ENCODE data around the gene PDGFB. TPM values are rescaled to one million over a fixed set of nuclear protein-coding genes. Genes with fewer than 3 reads are reported as not detected.

Gene PDGFB
- total RNA-seq, 1 donor from 2014 or later = 27.3 TPM

GRCh38 chr22:39284983-39285382, 40.2 kb upstream of the PDGFB start:
- Mint-ChIP-seq H3K9me3 (ENCODE audit: unreplicated experiment) (no peaks in the 10 kb centered on the region), H3K27ac (ENCODE audit: unreplicated experiment) (no peak overlapping the region), H3K4me3 (ENCODE audit: unreplicated experiment) (no peak overlapping the region), H3K27me3 (ENCODE audit: low read depth, unreplicated experiment) (no peaks in the 10 kb centered on the region), H3K36me3 (ENCODE audit: low read depth, unreplicated experiment) (no peaks in the 10 kb centered on the region), H3K4me1 (ENCODE audit: low read depth, unreplicated experiment) (peaks cover 3% of the 10 kb centered on the region)
- no peaks in the 10 kb centered on the region for H3K27me3 ChIP-seq (ENCODE audit: insufficient read depth, low read length)
- no peak overlapping the region for H3K27ac ChIP-seq (ENCODE audit: low read depth, low read length)
- no peak overlapping the region for H2AFZ ChIP-seq (ENCODE audit: low read depth, low read length)
- TF ChIP-seq EZH2 (IDR thresholded peaks at IDR 0.05; ENCODE audit: insufficient read depth, low read length) (no peak), CTCF (IDR thresholded peaks at IDR 0.05; ENCODE audit: insufficient read depth, low read depth, low read length) (no peak)
- no peaks in the 10 kb centered on the region for H3K79me2 ChIP-seq (ENCODE audit: insufficient read depth, low read length)
- H4K20me1 ChIP-seq (ENCODE audit: insufficient read depth, low read length) = no peaks in the 10 kb centered on the region
- H3K4me3 ChIP-seq (ENCODE audit: insufficient read depth, low read depth, low read length) = no peak overlapping the region
- H3K4me1 ChIP-seq (ENCODE audit: insufficient read depth, low read length) = peaks cover 6% of the 10 kb centered on the region
- no peaks in the 10 kb centered on the region for H3K36me3 ChIP-seq (ENCODE audit: insufficient read depth, low read length)
- no peak overlapping the region for H3K4me2 ChIP-seq (ENCODE audit: low read length)
- no peak overlapping the region for H3K9ac ChIP-seq (ENCODE audit: low read length)
- DNase-seq (ENCODE audit: low read depth) (no peak), FAIRE-seq (no peak)
- peaks cover 6% of the 10 kb centered on the region for H3K9me3 ChIP-seq (ENCODE audit: insufficient read depth, low read depth, low read length)

DNA sequence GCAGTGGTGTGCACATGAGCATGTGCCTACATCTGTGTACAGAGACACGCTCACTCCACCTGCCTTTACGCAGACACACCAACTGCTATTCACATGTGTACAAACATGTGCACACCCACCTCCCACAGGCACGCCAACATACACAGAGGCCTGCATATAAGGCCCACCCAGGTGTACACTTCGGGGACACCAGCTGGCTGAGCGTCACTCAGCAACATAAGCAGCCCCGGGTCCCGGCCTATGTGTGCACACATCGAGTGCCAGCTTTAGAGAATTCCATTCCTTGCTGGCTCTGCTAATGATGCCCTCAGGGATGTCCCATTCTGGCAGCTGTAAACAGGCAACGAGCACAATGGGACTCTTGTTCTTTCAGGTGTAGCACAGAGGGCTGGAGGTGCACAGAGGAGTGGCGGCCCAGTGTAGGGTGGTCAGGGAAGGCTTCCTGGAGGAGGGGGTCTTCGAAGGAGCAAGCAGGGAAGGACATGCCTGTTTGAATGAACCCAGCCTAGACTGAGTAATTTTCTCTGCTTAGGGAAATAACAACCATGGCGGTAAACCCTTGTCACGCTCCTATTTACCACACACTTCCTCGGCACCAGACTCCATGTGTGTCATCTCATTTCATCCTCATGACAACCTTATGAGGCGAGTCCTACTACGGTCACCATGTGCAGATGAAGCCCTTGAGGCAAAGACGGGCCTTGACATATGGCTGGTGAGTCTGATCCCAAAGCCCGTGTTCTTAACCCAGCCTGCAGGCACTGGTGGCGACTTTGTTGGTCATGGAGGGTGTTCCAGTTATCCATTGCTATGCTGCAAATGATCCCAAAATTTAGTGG, 39.6 kb upstream of the PDGFB start:
- no peak overlapping the region for H3K27ac Mint-ChIP-seq (ENCODE audit: unreplicated experiment)
- peaks cover 3% of the 10 kb centered on the region for H3K4me1 Mint-ChIP-seq (ENCODE audit: low read depth, unreplicated experiment)
- no peak overlapping the region for H3K4me3 Mint-ChIP-seq (ENCODE audit: unreplicated experiment)
- Histone ChIP-seq H3K4me1 (ENCODE audit: insufficient read depth, low read length) (peaks cover 6% of the 10 kb centered on the region), H3K27me3 (ENCODE audit: insufficient read depth, low read length) (no peaks in the 10 kb centered on the region), H3K27ac (ENCODE audit: low read depth, low read length) (no peak overlapping the region), H3K4me3 (ENCODE audit: insufficient read depth, low read depth, low read length) (no peak overlapping the region), H3K9ac (ENCODE audit: low read length) (no peak overlapping the region), H3K79me2 (ENCODE audit: insufficient read depth, low read length) (no peaks in the 10 kb centered on the region), H3K9me3 (ENCODE audit: insufficient read depth, low read depth, low read length) (peaks cover 6% of the 10 kb centered on the region), H2AFZ (ENCODE audit: low read depth, low read length) (no peak overlapping the region), H3K4me2 (ENCODE audit: low read length) (no peak overlapping the region), H4K20me1 (ENCODE audit: insufficient read depth, low read length) (no peaks in the 10 kb centered on the region), H3K36me3 (ENCODE audit: insufficient read depth, low read length) (no peaks in the 10 kb centered on the region)
- peaks cover 3% of the 10 kb centered on the region for H3K27me3 Mint-ChIP-seq (ENCODE audit: low read depth, unreplicated experiment)
- no peaks in the 10 kb centered on the region for H3K36me3 Mint-ChIP-seq (ENCODE audit: low read depth, unreplicated experiment)
- H3K9me3 Mint-ChIP-seq (ENCODE audit: unreplicated experiment) = no peaks in the 10 kb centered on the region
- TF ChIP-seq EZH2 (IDR thresholded peaks at IDR 0.05; ENCODE audit: insufficient read depth, low read length) (no peak), CTCF (IDR thresholded peaks at IDR 0.05; ENCODE audit: insufficient read depth, low read depth, low read length) (no peak)
- DNase-seq (ENCODE audit: low read depth) (no peak), FAIRE-seq (no peak)
